BJ (cell line): ENCODE measurements around the gene SPEG. TPM values are rescaled to one million over a fixed set of nuclear protein-coding genes. Genes with fewer than 3 reads are reported as not detected.

ENCODE experiments used
- CTCF ChIA-PET: fragments of 350-600 bp; formaldehyde crosslinking; extraction: SDS; loops from one replicate; lab custom pipeline; 2021; ENCODE audit warnings: antibody characterized with exemption, inconsistent platforms; lab: Yijun Ruan, JAX
- POLR2A ChIA-PET: fragments of 300-600 bp; sonication (Branson Sonifier 250); formaldehyde crosslinking; extraction: SDS; loops from one replicate; lab custom pipeline; 2021; ENCODE audit warnings: antibody characterized with exemption; lab: Charles Lee
- DNase-seq: peaks from one replicate; pipeline ENCODE4 v3.0.0-alpha.2; 2011; ENCODE audit warnings: low read depth
- H3K27me3 ChIP-seq: 2 replicates; pipeline ENCODE4 v1.6.0; 2011; ENCODE audit warnings: low read length; ENCODE audit not compliant: control insufficient read depth, insufficient read depth
- H3K36me3 ChIP-seq: 2 replicates; pipeline ENCODE4 v1.5.1; 2011; ENCODE audit warnings: low read length; ENCODE audit not compliant: control insufficient read depth, insufficient read depth
- H3K4me3 ChIP-seq: 2 replicates; pipeline ENCODE4 v1.5.1; 2011; ENCODE audit warnings: low read depth, mild to moderate bottlenecking, control low read depth, low read length
- polyA plus RNA-seq: library from polyadenylated mRNA; depleted of rRNA; stranded (reverse); fragments of >200 nt; gene quantifications from 2 replicates; pipeline ENCODE4 v1.2.3, GENCODE V29; 2011
- TF ChIP-seq, protein P1 (sequence below): IDR thresholded peaks from 2 replicates; pipeline ENCODE4 v1.5.1; 2011; ENCODE audit warnings: low read depth, mild to moderate bottlenecking, control low read depth, inconsistent platforms, low read length, moderate library complexity; ENCODE audit not compliant: insufficient read depth

The SPEG gene
- polyA plus RNA-seq, 1 experiment, result 69.9 TPM

DNA sequence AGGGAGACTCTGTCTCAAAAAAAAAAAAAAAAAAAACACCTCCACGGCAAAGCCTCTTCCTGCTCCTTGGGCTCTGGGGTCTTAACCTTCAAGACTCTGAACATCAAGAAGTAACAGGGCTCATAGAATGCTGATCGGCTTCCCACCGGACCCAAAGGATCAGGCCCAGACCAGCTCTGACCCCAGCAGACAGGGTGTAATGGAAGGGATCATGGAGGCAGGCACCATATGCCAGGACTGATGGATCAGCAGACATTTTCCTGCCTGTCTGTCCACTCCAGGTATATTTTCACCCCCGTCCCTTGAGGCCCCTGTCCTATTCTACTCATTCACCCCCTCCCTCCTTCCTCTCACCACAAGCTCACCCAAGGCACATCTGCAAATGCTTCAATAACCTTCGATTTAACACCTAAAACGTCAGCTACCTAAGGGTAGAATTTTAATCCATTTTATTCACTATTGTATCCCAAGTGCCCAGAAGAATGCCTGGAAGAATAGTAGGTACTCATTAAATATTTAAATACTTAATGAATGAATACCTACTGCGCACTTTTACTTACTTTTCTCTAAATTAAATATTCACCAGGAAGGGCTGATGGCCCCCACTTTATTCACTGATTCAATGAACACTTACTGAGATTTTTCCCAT is 4.6 kb upstream of the SPEG start:
- H3K36me3 ChIP-seq, result no peaks in the 10 kb centered on the region
- H3K4me3 ChIP-seq, result no peak overlapping the region
- CTCF ChIA-PET, result interaction anchor here (0.9 to 2.6 kb wide), 17 partner anchors 10 to 297 kb away, joined by 3 to 21 read pairs (median 5); partner anchors contain the start of gene DES
- DNase-seq, result no peak
- POLR2A ChIA-PET, result no interaction called here
- H3K27me3 ChIP-seq, result no peaks in the 10 kb centered on the region
- TF ChIP-seq, protein P1, sequence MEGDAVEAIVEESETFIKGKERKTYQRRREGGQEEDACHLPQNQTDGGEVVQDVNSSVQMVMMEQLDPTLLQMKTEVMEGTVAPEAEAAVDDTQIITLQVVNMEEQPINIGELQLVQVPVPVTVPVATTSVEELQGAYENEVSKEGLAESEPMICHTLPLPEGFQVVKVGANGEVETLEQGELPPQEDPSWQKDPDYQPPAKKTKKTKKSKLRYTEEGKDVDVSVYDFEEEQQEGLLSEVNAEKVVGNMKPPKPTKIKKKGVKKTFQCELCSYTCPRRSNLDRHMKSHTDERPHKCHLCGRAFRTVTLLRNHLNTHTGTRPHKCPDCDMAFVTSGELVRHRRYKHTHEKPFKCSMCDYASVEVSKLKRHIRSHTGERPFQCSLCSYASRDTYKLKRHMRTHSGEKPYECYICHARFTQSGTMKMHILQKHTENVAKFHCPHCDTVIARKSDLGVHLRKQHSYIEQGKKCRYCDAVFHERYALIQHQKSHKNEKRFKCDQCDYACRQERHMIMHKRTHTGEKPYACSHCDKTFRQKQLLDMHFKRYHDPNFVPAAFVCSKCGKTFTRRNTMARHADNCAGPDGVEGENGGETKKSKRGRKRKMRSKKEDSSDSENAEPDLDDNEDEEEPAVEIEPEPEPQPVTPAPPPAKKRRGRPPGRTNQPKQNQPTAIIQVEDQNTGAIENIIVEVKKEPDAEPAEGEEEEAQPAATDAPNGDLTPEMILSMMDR, result no peak

DNA sequence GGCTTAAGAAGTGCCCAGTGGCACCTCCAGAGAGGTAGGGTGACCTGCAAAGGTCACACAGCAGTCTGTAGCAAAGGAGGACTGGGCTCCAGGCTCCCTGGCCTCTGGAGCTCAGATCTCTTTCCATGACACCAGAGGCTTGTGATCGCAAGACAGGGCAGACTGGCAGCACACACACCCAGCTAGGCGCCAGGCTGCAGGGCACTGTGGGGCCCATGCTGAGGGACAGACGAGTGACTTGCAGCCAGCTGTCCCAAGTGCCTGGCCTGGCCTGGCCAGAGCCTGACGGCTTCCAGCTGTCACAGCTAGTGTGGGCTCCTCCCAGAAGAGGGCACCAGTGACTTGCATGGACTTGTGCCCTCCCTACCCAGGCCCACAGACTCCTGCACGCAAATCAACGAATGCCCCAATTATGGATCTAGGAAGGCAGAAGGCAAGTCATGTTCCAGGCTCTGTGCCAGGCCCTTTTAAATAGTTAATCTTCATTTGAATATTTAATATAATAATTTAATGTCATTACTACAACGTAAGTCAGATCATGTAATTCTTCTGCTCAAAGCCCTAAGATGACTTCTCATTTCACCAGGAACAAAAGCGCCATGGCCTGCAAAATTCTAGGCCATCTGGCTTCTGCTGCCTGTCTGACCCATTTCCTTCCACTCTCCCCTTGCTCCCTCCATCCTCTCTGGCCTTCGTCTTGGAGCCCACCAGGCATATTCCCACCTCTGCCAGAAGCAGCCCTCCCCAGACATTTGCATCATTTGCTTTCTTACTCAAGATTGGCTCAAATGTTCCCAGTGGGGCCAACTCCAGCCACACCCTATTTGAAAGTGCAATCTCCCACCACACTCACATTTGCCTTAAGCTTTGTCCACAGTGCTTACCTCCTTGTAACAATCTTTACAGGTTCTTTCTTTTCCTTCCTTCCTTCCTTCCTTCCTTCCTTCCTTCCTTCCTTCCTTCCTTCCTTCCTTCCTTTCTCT is 3.7 kb upstream of the SPEG start:
- POLR2A ChIA-PET, result interaction anchor here (0.5 to 0.6 kb wide), 2 partner anchors 43 to 77 kb away, joined by 6 to 12 read pairs; partner anchors contain the start of gene DNPEP
- TF ChIP-seq, protein P1, result peak; percentile 35; the same call in 1 of the 2 replicates
- CTCF ChIA-PET, result interaction anchor here (0.6 to 2.6 kb wide), 20 partner anchors 9 to 296 kb away, joined by 3 to 21 read pairs (median 5); partner anchors contain the start of gene DES
- Histone ChIP-seq H3K36me3 (no peaks in the 10 kb centered on the region), H3K4me3 (no peak overlapping the region), H3K27me3 (0 out of 2 replicates have a peak, but pooled peaks cover 2% of the 10 kb centered on the region)
- no peak for DNase-seq

GRCh38 chr2:219433666-219434467 is 776 bp upstream of the SPEG start:
- no peak for DNase-seq

DNA sequence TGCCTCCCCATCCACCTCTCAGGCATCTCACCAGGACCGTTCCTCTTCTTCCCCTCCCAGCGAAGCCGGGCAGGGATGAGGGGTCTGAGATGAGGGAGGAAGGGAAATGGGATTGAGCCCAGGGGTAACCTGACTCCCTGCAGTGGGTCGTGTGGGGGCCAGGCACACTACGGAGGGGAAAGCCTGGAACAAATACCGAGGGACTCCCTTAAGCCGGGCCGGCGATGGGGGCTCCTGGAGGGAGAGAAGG is 250 bp upstream of the SPEG start:
- ChIA-PET CTCF (interaction anchor here (0.6 to 2.3 kb wide), 8 partner anchors 10 to 96 kb away, joined by 3 to 6 read pairs (median 4); no protein-coding TSS in a partner anchor), POLR2A (no interaction called here)
- TF ChIP-seq, protein P1, result no peak
- H3K4me3 ChIP-seq, result no peak overlapping the region
- no peaks in the 10 kb centered on the region for H3K36me3 ChIP-seq
- 0 out of 2 replicates have a peak, but pooled peaks cover 2% of the 10 kb centered on the region for H3K27me3 ChIP-seq
- no peak for DNase-seq

More at GRCh38 chr2:219433666-219434467, 776 bp upstream of the SPEG start:
- ChIA-PET CTCF (interaction anchor here (0.6 to 2.3 kb wide), 12 partner anchors 10 to 97 kb away, joined by 3 to 6 read pairs (median 4); no protein-coding TSS in a partner anchor), POLR2A (no interaction called here)
- H3K36me3 ChIP-seq, result no peaks in the 10 kb centered on the region
- H3K4me3 ChIP-seq, result no peak overlapping the region
- TF ChIP-seq, protein P1, result peak; percentile 57
- H3K27me3 ChIP-seq, result 0 out of 2 replicates have a peak, but pooled peaks cover 2% of the 10 kb centered on the region
